HG02943 (cell line): Measurements from ENCODE around the gene SERPINE3.

ENCODE experiments used
- ATAC-seq: cut with Tn5 transposase; IDR thresholded peaks from one replicate; pipeline ENCODE4 v1.9.1; 2021; ENCODE audit warnings: mild to moderate bottlenecking, low read depth, moderate library complexity; ENCODE audit not compliant: unreplicated experiment

SERPINE3 gene

DNA sequence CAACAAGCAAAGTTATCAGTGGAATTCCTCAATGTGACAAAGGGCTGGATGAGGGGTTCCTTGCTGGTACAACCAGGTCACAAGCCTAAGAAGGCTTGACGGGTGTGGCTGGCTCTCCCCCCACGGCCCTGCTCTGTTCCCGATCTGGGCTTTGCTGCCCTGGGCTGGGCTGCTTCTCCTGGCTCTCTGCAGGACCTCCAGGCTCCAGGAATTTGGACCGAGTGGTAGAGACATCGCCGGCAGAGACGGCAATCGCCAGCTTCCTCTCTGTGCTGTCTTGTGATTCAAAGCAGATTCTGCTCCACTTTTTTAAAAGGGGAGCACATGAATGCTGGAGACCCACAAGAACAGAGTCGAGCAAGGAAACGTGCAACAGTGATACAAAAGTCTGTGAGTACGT is at the start of gene SERPINE3:
TSS of gene SERPINE3 (plus strand) at position 338 of the 400 bp plus-strand sequence. CDS start 1,401 bp downstream, outside the sequence.
- no peak for ATAC-seq

GRCh38 chr13:51291341-51291740 is 48.1 kb upstream of the SERPINE3 start:
- no peak for ATAC-seq

DNA sequence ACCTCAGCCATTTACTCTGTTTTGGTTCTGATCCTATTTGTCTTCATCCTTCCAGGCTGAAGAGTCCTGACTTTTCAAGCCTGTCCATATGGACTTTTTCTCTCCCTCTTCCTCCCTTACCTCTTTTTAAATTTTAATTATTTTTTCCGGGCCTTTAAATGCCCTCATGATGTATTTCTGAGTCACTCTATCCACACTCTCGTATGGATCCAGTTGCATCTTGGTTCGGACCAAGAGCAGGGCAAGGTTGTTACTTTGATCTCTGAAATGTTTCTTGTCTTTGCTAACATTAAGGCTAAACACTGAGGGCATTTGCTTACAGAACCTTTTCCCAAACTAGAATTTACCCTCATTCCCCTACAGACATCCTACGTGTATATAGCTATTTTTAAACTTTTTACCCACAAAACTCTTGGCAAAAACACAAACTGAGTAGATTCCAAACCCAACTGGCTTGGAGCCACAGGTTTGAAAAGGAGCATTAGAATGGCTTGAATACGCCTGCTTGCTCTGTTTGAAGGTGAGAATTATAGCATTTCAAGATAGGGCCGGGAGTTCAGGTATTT is 47.4 kb upstream of the SERPINE3 start:
- no peak for ATAC-seq

GRCh38 chr13:51297556-51297955 is 41.9 kb upstream of the SERPINE3 start:
- no peak for ATAC-seq

- no peak for ATAC-seq
Measured at GRCh38 chr13:51298812-51299211, 40.7 kb upstream of the SERPINE3 start.

DNA sequence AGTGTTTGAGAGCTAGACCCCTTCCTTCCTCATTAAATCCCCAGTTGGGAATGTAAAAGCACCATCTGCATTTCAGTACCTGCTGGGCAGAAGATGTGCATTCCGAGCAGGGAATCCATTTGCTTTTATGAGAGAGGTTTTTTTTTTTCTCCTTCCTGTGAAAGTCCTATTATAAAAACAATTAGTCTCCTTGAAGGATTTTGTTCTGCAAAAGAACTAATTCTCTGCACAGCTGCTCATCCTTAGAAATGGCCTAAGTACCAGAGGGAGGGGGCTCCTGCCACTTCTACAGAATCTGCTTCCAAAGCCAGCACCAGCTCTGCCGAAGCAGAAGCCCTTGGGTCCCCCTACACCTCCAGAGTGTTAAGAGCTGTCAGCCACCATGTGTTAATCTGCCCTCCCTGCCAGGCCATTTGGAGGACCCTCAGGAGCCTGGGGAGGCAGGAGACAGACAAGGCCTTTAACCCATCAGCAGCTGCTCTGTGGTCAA is 36.4 kb upstream of the SERPINE3 start:
- ATAC-seq, result no peak

DNA sequence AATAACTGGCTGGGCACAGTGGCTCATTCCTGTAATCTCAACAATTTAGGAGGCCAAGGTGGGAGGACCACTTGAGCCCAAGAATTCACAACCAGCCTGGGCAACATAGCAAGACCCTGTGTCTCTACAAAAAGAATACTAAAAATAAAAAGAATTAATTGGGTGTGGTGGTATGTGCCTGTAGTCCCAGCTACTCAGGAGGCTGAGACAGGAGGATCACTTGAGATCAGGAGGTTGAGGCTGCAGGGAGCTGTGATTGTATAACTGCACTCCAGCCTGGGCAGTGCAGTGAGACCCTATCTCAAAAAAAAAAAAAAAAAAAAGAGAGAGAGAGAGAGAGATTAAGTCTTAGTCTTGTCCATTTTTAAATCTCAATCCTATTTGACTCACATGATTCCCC is 35.6 kb upstream of the SERPINE3 start:
- no peak for ATAC-seq

GRCh38 chr13:51305271-51305967 is 34.1 kb upstream of the SERPINE3 start:
- no peak for ATAC-seq

DNA sequence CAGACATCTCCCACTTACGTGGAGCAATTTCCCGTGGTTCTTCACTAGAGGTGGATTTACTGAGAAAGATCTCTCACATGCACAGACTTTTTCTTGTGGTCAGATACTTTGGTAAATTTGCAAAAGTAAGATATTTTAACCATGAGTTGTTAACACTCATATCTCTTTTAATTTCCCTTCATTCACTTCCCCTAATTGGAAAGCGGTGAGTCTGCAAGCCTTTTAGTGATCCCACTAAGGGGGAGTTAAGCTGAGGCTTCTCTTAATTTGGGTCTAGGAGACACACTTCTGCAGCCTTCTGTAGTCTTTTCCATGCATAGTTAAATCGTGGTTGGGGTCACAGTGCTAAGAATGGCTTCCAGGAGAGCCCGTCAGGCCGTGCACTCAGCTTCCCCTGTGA is 30.7 kb upstream of the SERPINE3 start:
- ATAC-seq, result no peak

DNA sequence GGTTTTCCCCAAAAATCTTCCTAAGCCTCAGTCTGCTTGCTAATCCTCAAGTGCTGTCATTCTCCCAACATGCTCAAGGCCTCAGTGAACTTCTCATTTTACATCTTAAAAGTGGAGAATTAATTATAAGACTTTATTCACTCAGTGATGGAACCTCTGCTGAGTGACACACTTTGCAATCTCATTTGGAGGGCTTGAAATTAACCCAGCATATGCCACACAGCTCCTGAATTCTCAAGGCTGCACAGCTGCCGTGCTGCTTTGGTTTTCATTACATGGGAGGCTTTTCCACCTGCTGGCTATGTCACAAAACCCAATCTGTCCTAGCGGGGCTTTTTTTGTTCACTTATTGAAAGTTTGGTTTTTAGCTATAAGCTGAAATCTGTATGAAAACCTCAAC is 28.3 kb upstream of the SERPINE3 start:
- no peak for ATAC-seq

DNA sequence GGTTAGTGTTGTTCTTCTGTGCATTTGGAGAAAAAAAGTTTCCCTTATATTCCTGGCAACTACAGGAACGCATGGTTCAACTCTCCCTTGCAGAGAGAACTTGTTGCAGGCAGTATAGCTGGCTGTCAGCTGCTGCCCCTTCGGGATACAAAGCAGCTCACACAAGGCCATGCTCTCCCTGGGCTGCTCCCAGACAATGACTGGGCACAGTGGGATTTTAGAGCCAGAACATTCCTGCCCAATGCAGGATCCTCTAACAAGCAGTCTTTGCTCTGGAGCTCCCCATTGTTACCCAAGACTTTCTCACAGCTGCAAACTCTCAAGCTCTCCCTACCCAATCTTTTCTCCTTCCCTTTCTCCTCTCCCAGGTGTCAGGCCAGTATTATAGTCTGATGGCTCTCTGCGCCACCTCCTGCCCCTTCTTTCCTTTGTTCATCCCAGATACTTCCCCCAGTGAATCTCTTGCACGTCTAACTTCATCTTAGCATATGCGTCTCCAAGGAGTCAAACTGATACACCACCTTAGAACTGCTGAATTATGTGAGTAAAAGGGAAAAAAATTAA is 27.5 kb upstream of the SERPINE3 start:
- no peak for ATAC-seq

- ATAC-seq, result no peak
Measured at GRCh38 chr13:51313619-51314018, 25.9 kb upstream of the SERPINE3 start.

GRCh38 chr13:51317262-51317661 is 22.2 kb upstream of the SERPINE3 start:
- no peak for ATAC-seq

DNA sequence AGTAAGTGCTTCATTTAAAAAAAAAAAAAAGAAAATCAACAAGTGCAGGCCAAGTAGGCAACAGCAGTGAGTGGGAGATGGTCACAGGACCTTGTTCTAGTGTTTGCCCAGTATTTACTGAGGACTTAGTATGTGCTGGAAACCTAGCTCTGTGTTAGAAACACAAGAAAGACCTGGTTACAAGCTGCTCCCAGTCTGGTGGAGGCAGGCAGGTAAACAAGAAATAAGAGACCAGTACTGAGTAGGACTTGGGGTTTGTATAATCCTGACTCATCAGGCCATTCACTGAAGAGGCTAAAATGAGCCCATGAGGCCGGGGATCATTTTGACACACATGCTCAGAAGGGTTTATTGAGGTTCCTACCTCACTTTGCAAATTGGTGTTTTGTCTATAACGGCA is 21.5 kb upstream of the SERPINE3 start:
- ATAC-seq, result no peak

GRCh38 chr13:51318876-51319275 is 20.6 kb upstream of the SERPINE3 start:
- no peak for ATAC-seq

DNA sequence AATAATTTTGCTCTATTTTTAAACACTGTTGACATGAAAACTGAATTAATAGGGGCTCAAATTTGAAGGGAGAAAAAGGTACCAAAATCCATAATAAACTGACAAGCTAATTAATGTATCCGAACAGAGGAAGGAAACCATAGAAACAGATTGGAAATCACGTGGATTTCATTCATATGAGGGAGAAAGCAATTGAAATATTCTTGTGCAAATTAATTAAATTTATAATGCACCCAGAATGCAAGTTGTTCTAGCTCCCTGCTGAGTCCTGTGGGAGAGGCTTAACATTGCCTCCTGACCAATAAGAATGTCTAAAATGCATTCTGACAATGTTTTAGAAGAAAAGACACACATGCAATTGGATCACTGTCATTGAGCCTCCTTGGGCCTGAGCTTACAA is 17.7 kb upstream of the SERPINE3 start:
- no peak for ATAC-seq

GRCh38 chr13:51322826-51323225 is 16.7 kb upstream of the SERPINE3 start:
- ATAC-seq, result no peak

DNA sequence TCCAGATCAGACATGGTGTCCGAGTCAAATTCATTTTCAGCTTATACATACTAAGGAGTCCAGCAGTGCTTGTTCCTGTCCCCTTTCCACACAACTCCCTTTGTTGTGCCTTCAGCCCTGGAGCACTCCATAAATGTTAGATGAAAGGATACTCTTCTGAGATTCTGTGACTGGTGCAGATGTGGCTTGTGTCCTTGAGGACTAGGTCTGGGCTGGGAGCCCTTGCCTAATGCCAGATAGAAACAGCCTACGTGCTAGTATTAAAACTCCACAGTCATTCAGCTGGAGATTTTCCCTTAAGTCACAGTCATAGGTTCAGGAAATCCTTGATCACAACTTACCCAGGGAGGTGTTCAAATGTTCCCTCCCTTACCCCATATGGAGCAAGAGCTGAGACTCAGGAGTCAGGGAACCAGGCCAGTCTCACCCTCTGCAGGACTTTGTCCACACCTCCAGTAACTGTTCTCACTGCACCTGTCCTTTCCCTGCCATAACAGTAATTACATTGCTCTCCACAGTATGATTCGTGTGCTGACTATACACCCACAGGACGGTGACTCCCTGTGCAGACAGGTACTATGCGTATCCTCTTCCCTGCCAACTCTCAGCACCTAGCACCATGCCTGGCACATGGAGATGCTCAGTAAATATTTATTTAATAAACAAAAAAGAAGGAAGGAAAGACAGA is 15.5 kb upstream of the SERPINE3 start:
- ATAC-seq, result no peak

- ATAC-seq, result no peak
Measured at GRCh38 chr13:51324714-51325420, 14.6 kb upstream of the SERPINE3 start.

GRCh38 chr13:51325837-51326236 is 13.7 kb upstream of the SERPINE3 start:
- ATAC-seq, result no peak

DNA sequence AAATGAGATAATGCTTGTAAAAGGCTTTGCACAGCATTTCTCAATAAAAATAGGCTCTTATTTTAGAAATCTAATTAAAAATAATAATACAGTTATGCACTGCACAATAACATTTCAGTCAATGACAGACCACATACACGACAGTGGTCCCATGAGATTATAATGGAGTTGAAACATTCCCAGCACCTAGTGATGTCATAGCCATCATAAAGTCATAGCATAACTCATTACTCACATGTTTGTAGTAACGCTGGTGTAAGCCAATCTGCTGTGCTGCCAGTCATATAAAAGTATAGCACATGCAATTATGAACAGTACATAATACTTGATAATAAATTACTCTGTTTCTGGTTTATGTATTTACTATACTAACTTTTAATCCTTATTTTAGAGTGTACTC is 12.7 kb upstream of the SERPINE3 start:
- ATAC-seq, result no peak
